Neural progenitor cell (in vitro differentiated cells): Measurements from ENCODE around the gene MYO6. TPM values are rescaled to one million over a fixed set of nuclear protein-coding genes. Genes with fewer than 3 reads are reported as not detected.

Source experiments
- DNase-seq: peaks from one replicate; pipeline ENCODE4 v3.0.0-alpha.2; 2016; ENCODE audit warnings: low spot score
- H2AFZ ChIP-seq: fragments of 200-600 bp; sonication (generic); replicated peaks from 2 replicates; pipeline ENCODE4 v1.6.1; 2016; ENCODE audit warnings: antibody characterized with exemption
- H3F3A ChIP-seq: fragments of 200-600 bp; sonication (generic); 2 replicates; pipeline ENCODE4 v1.6.1; 2016; ENCODE audit warnings: antibody characterized with exemption, low read depth
- H3K27ac ChIP-seq: fragments of 200-600 bp; sonication (generic); 2 replicates; pipeline ENCODE4 v1.5.1; 2016; ENCODE audit warnings: mild to moderate bottlenecking
- H3K27me3 ChIP-seq: fragments of 200-600 bp; sonication (generic); 2 replicates; pipeline ENCODE4 v1.6.1; 2016; ENCODE audit warnings: mild to moderate bottlenecking, moderate library complexity
- H3K36me3 ChIP-seq: fragments of 200-600 bp; sonication (generic); 2 replicates; pipeline ENCODE4 v1.5.1; 2016
- H3K4me1 ChIP-seq: fragments of 200-600 bp; sonication (generic); 2 replicates; pipeline ENCODE4 v1.6.1; 2016; ENCODE audit warnings: mixed run types
- H3K4me2 ChIP-seq: fragments of 200-600 bp; sonication (generic); 2 replicates; pipeline ENCODE4 v1.6.1; 2016
- H3K4me3 ChIP-seq: fragments of 200-600 bp; sonication (generic); 2 replicates; pipeline ENCODE4 v1.5.1; 2016
- H3K79me2 ChIP-seq: fragments of 200-600 bp; sonication (generic); 2 replicates; pipeline ENCODE4 v1.6.1; 2016; ENCODE audit warnings: low read depth
- H3K9ac ChIP-seq: fragments of 200-600 bp; sonication (generic); 2 replicates; pipeline ENCODE4 v1.6.1; 2016
- H3K9me3 ChIP-seq: fragments of 200-600 bp; sonication (generic); 2 replicates; pipeline ENCODE4 v1.5.1; 2016; ENCODE audit warnings: low read depth
- H4K20me1 ChIP-seq: fragments of 200-600 bp; sonication (generic); 2 replicates; pipeline ENCODE4 v1.6.1; 2016; ENCODE audit warnings: low read depth
- H3K27ac Mint-ChIP-seq: 3 replicates; pipeline ENCODE4 v1.8.0; 2021; ENCODE audit warnings: mixed read lengths
- H3K27me3 Mint-ChIP-seq: 2 replicates; pipeline ENCODE4 v1.8.0; 2022; ENCODE audit warnings: low read depth, mild to moderate bottlenecking, inconsistent platforms, moderate library complexity, mixed read lengths; ENCODE audit not compliant: insufficient read depth
- H3K36me3 Mint-ChIP-seq: 3 replicates; pipeline ENCODE4 v1.8.0; 2021; ENCODE audit warnings: mixed read lengths
- H3K4me1 Mint-ChIP-seq: 3 replicates; pipeline ENCODE4 v1.8.0; 2021; ENCODE audit warnings: mixed read lengths
- H3K4me3 Mint-ChIP-seq: 3 replicates; pipeline ENCODE4 v1.8.0; 2021; ENCODE audit warnings: mild to moderate bottlenecking, moderate library complexity, mixed read lengths
- H3K9me3 Mint-ChIP-seq: 3 replicates; pipeline ENCODE4 v1.8.0; 2020; ENCODE audit warnings: mixed read lengths
- CTCF ChIP-seq: fragments of 200-600 bp; sonication (generic); IDR thresholded peaks from 2 replicates; pipeline ENCODE4 v1.5.1; 2017; ENCODE audit warnings: antibody characterized with exemption, mild to moderate bottlenecking
- EZH2 ChIP-seq: fragments of 200-600 bp; sonication (generic); IDR thresholded peaks from 2 replicates; pipeline ENCODE4 v1.6.1; 2017; ENCODE audit warnings: antibody characterized with exemption, mild to moderate bottlenecking, moderate library complexity
- EZH2phosphoT487 ChIP-seq: fragments of 200-600 bp; sonication (generic); IDR thresholded peaks from 2 replicates; pipeline ENCODE4 v1.6.1; 2017; ENCODE audit warnings: antibody characterized with exemption
- total RNA-seq: library from RNA; depleted of rRNA; stranded (reverse); fragments of >200 nt; gene quantifications from 2 replicates; pipeline ENCODE4 v1.2.3, GENCODE V29; 2015; ENCODE audit warnings: low replicate concordance

The MYO6 gene
- total RNA-seq, 1 donor from 2014 or later: 23.0 TPM

- no peak overlapping the region for H3K4me3 ChIP-seq
- no peaks in the 10 kb centered on the region for H3K36me3 ChIP-seq
- Mint-ChIP-seq H3K4me1 (no peaks in the 10 kb centered on the region), H3K4me3 (no peak overlapping the region), H3K36me3 (peaks cover 3% of the 10 kb centered on the region), H3K27me3 (no peaks in the 10 kb centered on the region), H3K27ac (no peak overlapping the region), H3K9me3 (peaks cover 10% of the 10 kb centered on the region)
- no peaks in the 10 kb centered on the region for H3K27me3 ChIP-seq
- H3K9me3 ChIP-seq: peaks cover 5% of the 10 kb centered on the region
- no peaks in the 10 kb centered on the region for H3K4me1 ChIP-seq
- H3F3A ChIP-seq: no peaks in the 10 kb centered on the region
- no peak overlapping the region for H2AFZ ChIP-seq
- no peaks in the 10 kb centered on the region for H4K20me1 ChIP-seq
- H3K9ac ChIP-seq: no peak overlapping the region
- TF ChIP-seq EZH2phosphoT487: no peak
- no peak for TF ChIP-seq CTCF
- TF ChIP-seq EZH2: no peak
- H3K79me2 ChIP-seq: no peaks in the 10 kb centered on the region
- H3K4me2 ChIP-seq: no peak overlapping the region
- H3K27ac ChIP-seq: no peak overlapping the region
- DNase-seq: no peak
Measured at GRCh38 chr6:75906871-75907270, 157.8 kb downstream of the MYO6 start.

DNA sequence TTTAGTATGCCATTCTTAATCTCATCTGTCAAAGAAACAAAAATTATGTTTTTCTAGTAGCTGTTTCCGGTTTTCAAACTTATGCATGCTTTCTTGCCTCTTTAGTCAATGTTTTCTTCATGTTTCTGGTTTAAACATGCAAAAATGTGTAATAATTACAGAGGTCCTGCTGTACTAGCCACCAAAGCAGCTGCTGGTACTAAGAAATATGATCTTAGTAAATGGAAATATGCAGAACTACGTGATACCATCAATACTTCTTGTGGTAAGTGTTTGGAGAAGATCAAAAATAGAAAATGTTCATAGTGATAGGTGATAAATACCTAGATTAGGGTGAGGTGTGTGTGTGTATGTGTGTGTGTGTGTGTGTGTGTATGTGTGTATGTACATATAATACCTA lies 158.4 kb downstream of the MYO6 start:
- Histone ChIP-seq H3K4me3 (no peak overlapping the region), H3K36me3 (no peaks in the 10 kb centered on the region), H4K20me1 (no peaks in the 10 kb centered on the region), H3K27me3 (no peaks in the 10 kb centered on the region), H3K4me1 (no peaks in the 10 kb centered on the region), H3K9ac (no peak overlapping the region), H2AFZ (no peak overlapping the region), H3K4me2 (no peak overlapping the region), H3K9me3 (peaks cover 5% of the 10 kb centered on the region), H3F3A (no peaks in the 10 kb centered on the region), H3K27ac (no peak overlapping the region), H3K79me2 (no peaks in the 10 kb centered on the region)
- H3K27me3 Mint-ChIP-seq: no peaks in the 10 kb centered on the region
- TF ChIP-seq EZH2 (no peak), CTCF (no peak), EZH2phosphoT487 (no peak)
- H3K4me3 Mint-ChIP-seq: no peak overlapping the region
- peaks cover 10% of the 10 kb centered on the region for H3K9me3 Mint-ChIP-seq
- H3K36me3 Mint-ChIP-seq: peaks cover 3% of the 10 kb centered on the region
- H3K4me1 Mint-ChIP-seq: no peaks in the 10 kb centered on the region
- H3K27ac Mint-ChIP-seq: no peak overlapping the region
- no peak for DNase-seq

DNA sequence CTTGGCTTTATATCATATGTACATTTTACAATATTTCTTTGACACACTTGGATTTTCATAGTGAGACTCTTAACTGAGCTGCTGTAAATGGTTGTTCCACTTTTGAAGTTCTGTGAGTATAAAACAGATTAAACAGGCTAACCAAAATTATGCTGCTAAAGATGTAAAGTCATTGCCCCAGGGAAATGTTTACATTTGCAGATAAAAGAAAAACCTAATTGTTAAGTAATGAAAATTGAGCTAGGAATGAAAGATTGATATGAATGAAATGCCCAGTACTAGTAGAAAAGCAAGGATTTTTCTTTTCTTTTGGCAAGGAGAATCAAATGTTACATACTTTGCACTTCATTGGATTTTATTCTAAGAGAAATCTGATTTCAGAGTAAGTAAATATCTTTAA lies 164.0 kb downstream of the MYO6 start:
- no peaks in the 10 kb centered on the region for H3K9me3 Mint-ChIP-seq
- H3K27ac Mint-ChIP-seq: no peak overlapping the region

More for the DNA sequence above, 164.0 kb downstream of the MYO6 start:
- H3K4me1 ChIP-seq: no peaks in the 10 kb centered on the region
- Mint-ChIP-seq H3K4me1 (no peaks in the 10 kb centered on the region), H3K4me3 (no peak overlapping the region), H3K27me3 (no peaks in the 10 kb centered on the region), H3K36me3 (no peaks in the 10 kb centered on the region)
- no peak overlapping the region for H3K27ac ChIP-seq
- no peaks in the 10 kb centered on the region for H3K27me3 ChIP-seq
- H2AFZ ChIP-seq: no peak overlapping the region
- H4K20me1 ChIP-seq: no peaks in the 10 kb centered on the region
- H3F3A ChIP-seq: no peaks in the 10 kb centered on the region
- no peak for TF ChIP-seq EZH2
- TF ChIP-seq EZH2phosphoT487: no peak
- no peak for TF ChIP-seq CTCF
- H3K79me2 ChIP-seq: no peaks in the 10 kb centered on the region
- no peaks in the 10 kb centered on the region for H3K9me3 ChIP-seq
- no peaks in the 10 kb centered on the region for H3K36me3 ChIP-seq
- H3K9ac ChIP-seq: no peak overlapping the region
- no peak overlapping the region for H3K4me2 ChIP-seq
- no peak overlapping the region for H3K4me3 ChIP-seq
- DNase-seq: no peak
